GM19467 (cell line): ENCODE data around the gene CNP.
"Not testable (repeated sequence)": the region's sequence is repeated elsewhere in the genome, so short reads cannot be mapped to it uniquely, and the experiment has no call there.

Source experiments
- ATAC-seq: cut with Tn5 transposase; IDR thresholded peaks from one replicate; pipeline ENCODE4 v1.9.1; 2021; ENCODE audit warnings: mild to moderate bottlenecking, moderate library complexity; ENCODE audit not compliant: unreplicated experiment

Gene CNP

GRCh38 chr17:42001729-42002128, 35.1 kb downstream of the CNP start:
- ATAC-seq = no peak

GRCh38 chr17:42002175-42002791, 35.7 kb downstream of the CNP start:
- ATAC-seq = no peak

GRCh38 chr17:42002792-42003301, 36.3 kb downstream of the CNP start:
- ATAC-seq = no peak

- ATAC-seq = no peak
These were observed 38.6 kb downstream of the CNP start for GRCh38 chr17:42005166-42005565.

- no peak for ATAC-seq
These were observed 42.6 kb downstream of the CNP start for GRCh38 chr17:42009170-42009569.

- ATAC-seq = not testable (repeated sequence)
These were observed 43.7 kb downstream of the CNP start for GRCh38 chr17:42010266-42010680.

- no peak for ATAC-seq
These were observed 44.4 kb downstream of the CNP start for GRCh38 chr17:42010898-42011516.

GRCh38 chr17:42012363-42012762, 45.8 kb downstream of the CNP start:
- ATAC-seq = not testable (repeated sequence)

GRCh38 chr17:42013740-42014139, 47.1 kb downstream of the CNP start:
- ATAC-seq = not testable (repeated sequence)

- ATAC-seq = no peak
These were observed 49.8 kb downstream of the CNP start for GRCh38 chr17:42016411-42016831.

- ATAC-seq = peak; percentile 77
These were observed 50.6 kb downstream of the CNP start, which contains the start of gene DNAJC7 for GRCh38 chr17:42016941-42017865. DNAJC7 (minus strand) TSS chr17:42017439; CDS start chr17:42017416, 23 bp downstream.

- no peak for ATAC-seq
These were observed 51.2 kb downstream of the CNP start for GRCh38 chr17:42017866-42018200.

- ATAC-seq = no peak
These were observed 51.7 kb downstream of the CNP start for GRCh38 chr17:42018339-42018738.

GRCh38 chr17:42018988-42019387, 52.4 kb downstream of the CNP start:
- ATAC-seq = no peak

- peak; percentile 50 for ATAC-seq
These were observed 53.2 kb downstream of the CNP start, which contains the start of gene NKIRAS2 for GRCh38 chr17:42019509-42020404. NKIRAS2 (plus strand) TSS chr17:42020090; CDS start chr17:42021578, 1,488 bp downstream.

GRCh38 chr17:42020845-42021244, 54.2 kb downstream of the CNP start:
- ATAC-seq = not testable (repeated sequence)

GRCh38 chr17:42023524-42024349, 57.1 kb downstream of the CNP start:
- no peak for ATAC-seq

GRCh38 chr17:42025191-42025579, 58.6 kb downstream of the CNP start:
- no peak for ATAC-seq

- ATAC-seq = no peak
These were observed 59.3 kb downstream of the CNP start for GRCh38 chr17:42025936-42026335.
